Suprapubic skin (tissue), 3 donors: ENCODE results near the gene C9orf85.

Experiments used
- CTCF ChIP-seq, 2 donors: fragments of 200-600 bp in 1 of 2; fragments of 450-650 bp in 1 of 2; sonication (generic) in 1 of 2; IDR thresholded peaks; one replicate each; pipeline ENCODE4 v1.5.1; 2016 to 2019; ENCODE audit warnings: antibody characterized with exemption in 2 of 2, mild to moderate bottlenecking in 1 of 2, moderate library complexity in 1 of 2
- POLR2A ChIP-seq, 2 donors: fragments of 450-650 bp; IDR thresholded peaks; one replicate each; pipeline ENCODE4 v1.6.1; 2017; ENCODE audit warnings: antibody characterized with exemption in 2 of 2, mild to moderate bottlenecking in 2 of 2, moderate library complexity in 2 of 2

- TF ChIP-seq CTCF (IDR thresholded peaks at IDR 0.05) (no peak), POLR2A (IDR thresholded peaks at IDR 0.05) (no peak)
These were observed 18.5 kb downstream of the C9orf85 start for GRCh38 chr9:71929791-71930440.
